Omental fat pad (tissue), 4 donors: Measurements from ENCODE around the gene TMEM176A. TPM values are rescaled to one million over a fixed set of nuclear protein-coding genes. Genes with fewer than 3 reads are reported as not detected.

Experiments
- ATAC-seq: fragments of 150-250 bp; one replicate; pipeline ENCODE4 v1.9.1; 2016; ENCODE audit warnings: mild to moderate bottlenecking, moderate library complexity; ENCODE audit not compliant: low FRiP score
- DNase-seq: peaks from one replicate; pipeline ENCODE4 v3.0.0-alpha.2; 2019; ENCODE audit warnings: low spot score
- total RNA-seq, 4 donors: library from RNA; depleted of rRNA; stranded (reverse); fragments of >200 nt; gene quantifications; one replicate each; pipeline ENCODE4 v1.1.0, GENCODE V29; 2016
- TF ChIP-seq, protein P1 (sequence below), 3 donors: fragments of 450-650 bp; IDR thresholded peaks; one replicate each; pipeline ENCODE4 v1.5.1; 2016 to 2017; ENCODE audit warnings: antibody characterized with exemption in 3 of 3, mild to moderate bottlenecking in 3 of 3, moderate library complexity in 2 of 3

Gene TMEM176A
- total RNA-seq, 4 donors from 2014 or later = 18.1 to 105 (median 48.6) TPM

DNA sequence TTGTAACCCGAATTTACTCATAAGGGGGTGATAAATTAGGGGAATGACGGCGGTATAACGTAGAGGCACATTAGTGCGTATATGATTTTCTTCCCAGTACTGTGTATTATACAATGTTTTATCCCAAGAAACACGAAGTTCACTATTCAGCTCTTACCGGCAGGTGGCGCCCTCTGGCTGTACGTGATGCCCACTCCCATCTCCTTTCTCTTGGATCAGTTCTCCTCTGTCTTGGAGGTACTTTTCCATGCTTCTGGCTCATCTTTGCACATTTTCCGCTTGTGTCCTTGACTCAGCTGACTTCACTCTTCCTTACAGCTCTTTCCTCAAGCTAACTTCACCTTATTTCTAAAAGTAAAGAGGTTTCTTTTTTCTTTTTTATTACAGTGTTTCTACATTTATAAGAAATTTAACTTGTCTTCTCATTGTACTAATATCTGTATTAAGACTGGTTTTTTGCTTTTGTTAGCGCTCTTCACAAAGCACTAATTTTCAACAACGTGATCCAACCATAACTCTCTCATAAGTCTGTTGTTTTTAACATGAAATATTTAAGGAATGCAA lies 21.7 kb upstream of the TMEM176A start:
- ATAC-seq = peak; percentile 88
- TF ChIP-seq, protein P1, sequence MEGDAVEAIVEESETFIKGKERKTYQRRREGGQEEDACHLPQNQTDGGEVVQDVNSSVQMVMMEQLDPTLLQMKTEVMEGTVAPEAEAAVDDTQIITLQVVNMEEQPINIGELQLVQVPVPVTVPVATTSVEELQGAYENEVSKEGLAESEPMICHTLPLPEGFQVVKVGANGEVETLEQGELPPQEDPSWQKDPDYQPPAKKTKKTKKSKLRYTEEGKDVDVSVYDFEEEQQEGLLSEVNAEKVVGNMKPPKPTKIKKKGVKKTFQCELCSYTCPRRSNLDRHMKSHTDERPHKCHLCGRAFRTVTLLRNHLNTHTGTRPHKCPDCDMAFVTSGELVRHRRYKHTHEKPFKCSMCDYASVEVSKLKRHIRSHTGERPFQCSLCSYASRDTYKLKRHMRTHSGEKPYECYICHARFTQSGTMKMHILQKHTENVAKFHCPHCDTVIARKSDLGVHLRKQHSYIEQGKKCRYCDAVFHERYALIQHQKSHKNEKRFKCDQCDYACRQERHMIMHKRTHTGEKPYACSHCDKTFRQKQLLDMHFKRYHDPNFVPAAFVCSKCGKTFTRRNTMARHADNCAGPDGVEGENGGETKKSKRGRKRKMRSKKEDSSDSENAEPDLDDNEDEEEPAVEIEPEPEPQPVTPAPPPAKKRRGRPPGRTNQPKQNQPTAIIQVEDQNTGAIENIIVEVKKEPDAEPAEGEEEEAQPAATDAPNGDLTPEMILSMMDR (IDR thresholded peaks at IDR 0.05) = peak in 1 of 3 donors; percentile 79
- DNase-seq = peak; percentile 93

DNA sequence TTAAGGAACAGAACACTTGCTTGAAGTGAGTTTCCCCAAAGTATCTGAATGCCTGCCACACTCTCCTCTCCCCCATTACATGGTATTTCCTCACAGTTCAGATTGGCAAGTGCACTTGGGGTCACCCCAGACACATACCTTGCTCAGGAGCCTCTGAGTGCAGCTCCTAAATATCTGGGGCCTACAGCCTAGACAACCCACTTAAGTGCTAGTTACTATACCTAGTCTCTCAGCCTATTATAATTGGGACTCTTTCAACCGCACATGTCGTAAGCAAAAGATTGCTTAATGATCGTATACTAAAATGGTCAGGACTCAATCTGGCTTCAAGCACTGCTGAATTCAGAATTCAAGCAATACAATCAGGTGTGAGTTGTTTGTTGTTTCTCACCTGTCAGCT lies 20.3 kb upstream of the TMEM176A start:
- ATAC-seq (no peak), DNase-seq (no peak)
- TF ChIP-seq, protein P1 (IDR thresholded peaks at IDR 0.05) = no peak

DNA sequence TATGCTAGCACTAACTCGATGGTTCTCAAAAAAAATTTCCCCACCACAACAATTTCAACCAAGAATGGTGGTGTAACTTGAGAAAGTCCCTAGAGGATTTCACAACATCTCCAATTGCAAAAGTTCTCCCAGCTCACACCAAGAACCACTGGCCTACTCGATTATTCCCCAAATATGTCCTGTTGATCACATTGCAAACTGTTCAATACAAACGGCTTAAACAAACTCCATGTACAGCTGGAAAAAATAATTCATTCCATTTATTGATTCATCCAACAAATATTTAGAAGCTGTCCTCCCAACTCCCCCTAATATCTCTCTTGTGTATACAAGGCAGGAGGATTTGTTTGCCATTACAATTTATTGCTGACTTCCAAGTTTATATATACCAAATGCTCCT lies 19.5 kb upstream of the TMEM176A start:
- ATAC-seq = no peak
- DNase-seq = no peak
- TF ChIP-seq, protein P1 (IDR thresholded peaks at IDR 0.05) = no peak

DNA sequence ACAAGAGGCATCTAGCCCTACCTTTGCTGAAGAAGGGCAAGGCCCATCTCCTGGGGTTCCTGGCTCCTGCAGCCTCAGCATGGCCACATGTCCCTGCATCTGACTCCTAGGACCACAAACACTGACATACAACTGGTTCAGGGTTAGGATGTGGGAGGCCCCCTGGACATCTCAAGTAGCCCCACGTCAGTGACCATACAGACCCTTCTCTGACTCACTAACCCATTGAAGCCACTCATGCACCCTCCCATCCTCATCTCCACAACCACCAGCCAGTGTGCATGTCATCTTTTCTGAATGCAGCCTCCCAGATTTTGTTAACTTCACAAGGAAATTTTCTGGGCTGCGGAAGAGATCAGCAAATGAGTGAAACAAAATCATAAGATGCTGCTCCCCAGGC lies 18.6 kb upstream of the TMEM176A start:
- DNase-seq (no peak), ATAC-seq (no peak)
- TF ChIP-seq, protein P1 (IDR thresholded peaks at IDR 0.05) = no peak

DNA sequence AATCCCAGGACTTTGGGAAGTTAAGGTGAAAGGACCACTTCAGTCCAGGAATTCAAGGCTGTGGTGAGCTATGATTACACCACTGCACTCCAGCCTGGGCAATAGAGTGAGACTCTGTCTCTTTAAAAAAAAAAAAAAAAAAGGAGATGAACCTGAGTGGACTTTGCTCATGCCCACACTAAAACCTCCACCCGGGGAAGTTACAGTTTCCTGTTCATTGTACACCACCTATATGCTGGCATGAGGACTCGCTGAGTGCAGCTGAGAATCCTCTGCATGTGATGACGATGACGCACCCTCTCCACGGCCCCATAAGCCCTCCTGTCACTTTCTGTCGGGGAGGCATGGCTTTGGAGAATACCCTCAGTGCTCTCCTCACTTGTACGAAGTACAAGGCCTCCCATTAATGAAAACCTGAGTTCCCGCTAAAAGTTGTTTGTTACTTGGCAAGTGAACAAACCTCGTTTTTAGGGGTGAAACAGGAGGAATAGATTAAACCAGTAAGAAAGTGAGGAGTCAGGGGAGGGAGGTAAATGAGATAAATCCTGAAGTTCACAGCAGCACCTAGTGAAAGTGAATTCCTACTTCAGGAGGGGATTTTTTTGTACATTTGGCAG lies 16.3 kb upstream of the TMEM176A start:
- DNase-seq (no peak), ATAC-seq (peak; percentile 37)
- TF ChIP-seq, protein P1 (IDR thresholded peaks at IDR 0.05) = no peak

DNA sequence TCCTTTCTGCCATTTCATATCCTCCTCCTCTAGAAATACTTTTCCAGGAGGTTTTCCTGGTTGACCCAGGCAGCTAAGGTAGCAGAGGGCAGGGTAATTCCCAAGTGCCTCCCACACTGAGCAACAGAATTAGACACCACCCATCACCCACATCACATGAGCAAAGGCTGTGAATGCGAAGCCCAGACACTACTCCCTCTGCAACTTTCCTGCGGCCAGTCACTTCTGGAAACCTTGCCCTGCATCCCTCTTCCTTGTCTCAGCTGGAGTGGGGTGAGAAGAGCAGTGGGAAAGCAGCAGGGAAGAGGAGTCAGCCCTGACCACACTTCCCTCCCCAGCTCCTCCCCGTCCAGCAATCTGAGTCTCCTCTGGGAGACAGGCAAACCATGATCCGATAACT lies 15.6 kb upstream of the TMEM176A start:
- TF ChIP-seq, protein P1 (IDR thresholded peaks at IDR 0.05) = no peak
- ATAC-seq (peak; percentile 43), DNase-seq (no peak)
